ENCODE data around the gene MOV10.

DNA sequence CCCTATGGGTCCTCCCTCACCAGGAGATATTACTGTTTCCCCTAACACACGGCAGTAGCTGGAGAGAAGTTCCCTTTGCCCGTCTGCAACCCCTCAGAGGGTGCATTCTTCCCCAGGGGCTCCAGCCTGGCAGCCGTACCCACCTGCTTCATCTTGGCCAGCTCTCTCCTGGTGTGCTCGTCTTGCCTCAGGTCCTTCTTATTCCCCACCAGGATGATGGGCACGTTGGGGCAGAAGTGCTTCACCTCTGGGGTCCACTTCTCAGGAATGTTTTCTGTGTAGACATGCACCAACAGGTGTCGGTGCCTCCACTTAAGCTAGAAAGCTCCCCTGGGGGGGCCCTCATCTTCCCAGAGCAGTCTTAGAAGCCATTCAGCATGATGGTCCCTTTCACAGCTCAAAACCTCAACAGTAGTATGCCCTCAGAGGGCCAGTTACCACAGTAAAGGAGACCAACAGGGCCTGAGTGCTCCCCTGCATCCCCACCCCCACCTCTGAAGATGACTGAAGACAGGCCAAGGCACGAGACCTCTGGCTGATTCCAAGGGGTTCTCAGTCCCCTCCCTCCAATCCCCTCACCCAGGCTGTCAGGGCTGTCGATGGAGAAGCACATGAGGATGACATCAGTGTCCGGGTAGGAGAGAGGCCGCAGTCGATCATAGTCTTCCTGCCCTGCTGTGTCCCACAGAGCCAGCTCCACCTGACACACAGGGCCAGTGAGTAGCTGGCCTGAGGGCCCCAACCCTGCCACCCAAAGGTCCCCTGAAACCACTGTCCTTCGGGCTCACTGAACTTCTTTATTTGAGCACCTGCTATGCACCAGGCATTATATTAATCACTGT lies 28.2 kb downstream of the MOV10 start:
- TF ChIP-seq, protein P1, sequence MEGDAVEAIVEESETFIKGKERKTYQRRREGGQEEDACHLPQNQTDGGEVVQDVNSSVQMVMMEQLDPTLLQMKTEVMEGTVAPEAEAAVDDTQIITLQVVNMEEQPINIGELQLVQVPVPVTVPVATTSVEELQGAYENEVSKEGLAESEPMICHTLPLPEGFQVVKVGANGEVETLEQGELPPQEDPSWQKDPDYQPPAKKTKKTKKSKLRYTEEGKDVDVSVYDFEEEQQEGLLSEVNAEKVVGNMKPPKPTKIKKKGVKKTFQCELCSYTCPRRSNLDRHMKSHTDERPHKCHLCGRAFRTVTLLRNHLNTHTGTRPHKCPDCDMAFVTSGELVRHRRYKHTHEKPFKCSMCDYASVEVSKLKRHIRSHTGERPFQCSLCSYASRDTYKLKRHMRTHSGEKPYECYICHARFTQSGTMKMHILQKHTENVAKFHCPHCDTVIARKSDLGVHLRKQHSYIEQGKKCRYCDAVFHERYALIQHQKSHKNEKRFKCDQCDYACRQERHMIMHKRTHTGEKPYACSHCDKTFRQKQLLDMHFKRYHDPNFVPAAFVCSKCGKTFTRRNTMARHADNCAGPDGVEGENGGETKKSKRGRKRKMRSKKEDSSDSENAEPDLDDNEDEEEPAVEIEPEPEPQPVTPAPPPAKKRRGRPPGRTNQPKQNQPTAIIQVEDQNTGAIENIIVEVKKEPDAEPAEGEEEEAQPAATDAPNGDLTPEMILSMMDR (IDR thresholded peaks at IDR 0.05; ENCODE audit: extremely low read depth in 1 of 2, insufficient read depth in 1 of 2, low read depth in 1 of 2, low read length in 2 of 2) = no peak
- TF ChIP-seq EZH2 (IDR thresholded peaks at IDR 0.05; ENCODE audit: borderline replicate concordance, low read depth, low read length, severe bottlenecking) = no peak
- no peak for TF ChIP-seq POLR2A (IDR thresholded peaks at IDR 0.05; ENCODE audit: low read depth, low read length)
